ENCODE measurements around the gene CCDC154.

GRCh38 chr16:1472974-1473373, 28.6 kb upstream of the CCDC154 start:
- TF ChIP-seq, protein P1, sequence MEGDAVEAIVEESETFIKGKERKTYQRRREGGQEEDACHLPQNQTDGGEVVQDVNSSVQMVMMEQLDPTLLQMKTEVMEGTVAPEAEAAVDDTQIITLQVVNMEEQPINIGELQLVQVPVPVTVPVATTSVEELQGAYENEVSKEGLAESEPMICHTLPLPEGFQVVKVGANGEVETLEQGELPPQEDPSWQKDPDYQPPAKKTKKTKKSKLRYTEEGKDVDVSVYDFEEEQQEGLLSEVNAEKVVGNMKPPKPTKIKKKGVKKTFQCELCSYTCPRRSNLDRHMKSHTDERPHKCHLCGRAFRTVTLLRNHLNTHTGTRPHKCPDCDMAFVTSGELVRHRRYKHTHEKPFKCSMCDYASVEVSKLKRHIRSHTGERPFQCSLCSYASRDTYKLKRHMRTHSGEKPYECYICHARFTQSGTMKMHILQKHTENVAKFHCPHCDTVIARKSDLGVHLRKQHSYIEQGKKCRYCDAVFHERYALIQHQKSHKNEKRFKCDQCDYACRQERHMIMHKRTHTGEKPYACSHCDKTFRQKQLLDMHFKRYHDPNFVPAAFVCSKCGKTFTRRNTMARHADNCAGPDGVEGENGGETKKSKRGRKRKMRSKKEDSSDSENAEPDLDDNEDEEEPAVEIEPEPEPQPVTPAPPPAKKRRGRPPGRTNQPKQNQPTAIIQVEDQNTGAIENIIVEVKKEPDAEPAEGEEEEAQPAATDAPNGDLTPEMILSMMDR (IDR thresholded peaks at IDR 0.05; ENCODE audit: insufficient read depth, low read depth, low read length), result no peak
- no peak for TF ChIP-seq EZH2 (IDR thresholded peaks at IDR 0.05; ENCODE audit: insufficient read depth, low read length)
